HepG2 (cell line): ENCODE measurements around the gene SEPTIN12. TPM values are rescaled to one million over a fixed set of nuclear protein-coding genes. Genes with fewer than 3 reads are reported as not detected.
A peak's percentile ranks its signal among the peaks of the same experiment; 100 is the strongest.

Experiments
- CREB1 ChIP-seq, 2 experiments: fragments of 450-650 bp in 1 of 2; IDR thresholded peaks; 2 replicates each; pipeline ENCODE4 v1.6.1; 2016 to 2017; ENCODE audit warnings: control low read depth in 1 of 2, mild to moderate bottlenecking in 1 of 2, missing compliant biosample characterization in 1 of 2, missing genetic modification characterization in 1 of 2
- E2F5 ChIP-seq: sonication (generic); formaldehyde crosslinking; conservative IDR thresholded peaks from 2 replicates; pipeline ENCODE4 v1.4.0; 2020; ENCODE audit warnings: missing genetic modification reagents
- EP300 ChIP-seq, 3 experiments: sonication (generic) in 1 of 3; formaldehyde crosslinking in 1 of 3; IDR thresholded peaks; 2 replicates each; pipeline versions ENCODE4 v1.5.1 to v1.6.1; 2011 to 2020; ENCODE audit warnings: low read depth in 2 of 3, low read length in 2 of 3, borderline replicate concordance in 1 of 3, improper control_type of control experiment in 1 of 3, mild to moderate bottlenecking in 1 of 3, missing genetic modification reagents in 1 of 3, moderate library complexity in 1 of 3
- FOXP4 ChIP-seq: sonication (generic); formaldehyde crosslinking; IDR thresholded peaks from 2 replicates; pipeline ENCODE4 v1.4.0; 2020; ENCODE audit warnings: missing genetic modification reagents
- JUNB ChIP-seq: sonication (generic); formaldehyde crosslinking; IDR thresholded peaks from 2 replicates; pipeline ENCODE4 v1.8.0; 2022; ENCODE audit warnings: missing genetic modification reagents, mild to moderate bottlenecking, borderline replicate concordance
- MTA1 ChIP-seq: sonication (generic); formaldehyde crosslinking; IDR thresholded peaks from 2 replicates; pipeline ENCODE4 v1.4.0; 2020; ENCODE audit warnings: missing genetic modification reagents, mild to moderate bottlenecking, borderline replicate concordance
- POLR2G ChIP-seq: fragments of 200-400 bp; formaldehyde crosslinking; IDR thresholded peaks from 2 replicates; pipeline ENCODE4 v1.6.1; 2018; ENCODE audit warnings: mild to moderate bottlenecking, low read depth, low read length, moderate library complexity
- RORA ChIP-seq: sonication (generic); formaldehyde crosslinking; IDR thresholded peaks from 2 replicates; pipeline ENCODE4 v1.5.0; 2020; ENCODE audit warnings: mild to moderate bottlenecking, missing genetic modification reagents, moderate library complexity
- SATB2 ChIP-seq: sonication (generic); formaldehyde crosslinking; IDR thresholded peaks from 2 replicates; pipeline ENCODE4 v1.5.0; 2020; ENCODE audit warnings: missing genetic modification reagents
- SIN3A ChIP-seq: IDR thresholded peaks from 2 replicates; pipeline ENCODE4 v1.6.1; 2011; ENCODE audit warnings: low read depth, mild to moderate bottlenecking, control low read depth, low read length, borderline replicate concordance
- TAF15 ChIP-seq: fragments of 200-400 bp; formaldehyde crosslinking; IDR thresholded peaks from one replicate; pipeline ENCODE4 v1.6.1; 2018; ENCODE audit warnings: mild to moderate bottlenecking, low read depth, low read length; ENCODE audit not compliant: poor library complexity, severe bottlenecking
- ZFP37 ChIP-seq: sonication (generic); formaldehyde crosslinking; IDR thresholded peaks from 2 replicates; pipeline ENCODE4 v1.4.0; 2020; ENCODE audit warnings: missing genetic modification reagents, borderline replicate concordance
- ZFP91 ChIP-seq: sonication (generic); formaldehyde crosslinking; IDR thresholded peaks from 2 replicates; pipeline ENCODE4 v1.9.0; 2022; ENCODE audit warnings: missing genetic modification reagents, mild to moderate bottlenecking, borderline replicate concordance
- ZNF124 ChIP-seq: sonication (generic); formaldehyde crosslinking; IDR thresholded peaks from 2 replicates; pipeline ENCODE4 v1.4.0; 2020; ENCODE audit warnings: missing genetic modification reagents
- ZNF234 ChIP-seq: sonication (generic); formaldehyde crosslinking; conservative IDR thresholded peaks from 2 replicates; pipeline ENCODE4 v1.5.1; 2020; ENCODE audit warnings: mild to moderate bottlenecking, missing genetic modification reagents
- ZNF3 ChIP-seq: IDR thresholded peaks from 2 replicates; pipeline ENCODE4 v1.7.0; 2017; ENCODE audit warnings: inconsistent platforms
- ZNF576 ChIP-seq: sonication (generic); formaldehyde crosslinking; IDR thresholded peaks from 2 replicates; pipeline ENCODE4 v1.4.0; 2020; ENCODE audit warnings: mild to moderate bottlenecking, missing genetic modification reagents
- ZNF652 ChIP-seq: IDR thresholded peaks from 2 replicates; pipeline ENCODE4 v1.6.1; 2016; ENCODE audit warnings: low read depth, borderline replicate concordance
- ZNF746 ChIP-seq: sonication (generic); formaldehyde crosslinking; IDR thresholded peaks from 2 replicates; pipeline ENCODE4 v1.8.0; 2022; ENCODE audit warnings: mild to moderate bottlenecking, missing genetic modification reagents
- ZNF773 ChIP-seq: sonication (generic); formaldehyde crosslinking; IDR thresholded peaks from 2 replicates; pipeline ENCODE4 v1.4.0; 2020; ENCODE audit warnings: missing genetic modification reagents, borderline replicate concordance
- polyA plus RNA-seq, 8 experiments: library from polyadenylated mRNA; depleted of rRNA in 3 of 8; stranded (reverse) in 7 of 8; unstranded in 1 of 8; fragments of >200 nt; fragmentation: Illumina TruSeq in 4 of 8; extraction: Trizol in 4 of 8; gene quantifications; 2 replicates each; pipeline versions ENCODE4 v1.2.1 to v1.2.3, GENCODE V29; 2011 to 2016; ENCODE audit warnings: low read depth in 4 of 8, missing spikeins in 1 of 8, mixed read lengths in 1 of 8; ENCODE audit not compliant: insufficient read depth in 1 of 8
- total RNA-seq, 5 experiments: library from RNA; depleted of rRNA; stranded (reverse); fragments of >200 nt; fragmentation: Illumina TruSeq; extraction: Trizol; gene quantifications; 2 replicates each; pipeline ENCODE4 v1.2.3, GENCODE V29; 2016; ENCODE audit warnings: low read depth in 1 of 5
- TF ChIP-seq, protein P1 (sequence below): sonication (generic); formaldehyde crosslinking; IDR thresholded peaks from 2 replicates; pipeline ENCODE4 v1.5.1; 2020; ENCODE audit warnings: mild to moderate bottlenecking, missing genetic modification reagents, borderline replicate concordance

Gene SEPTIN12
- total and polyA plus RNA-seq, 2 of the 13 experiments (the other 11 are each of a cell fraction or from before 2014, with no cell fraction given), result 0.22 TPM; not detected in 1

- peak; percentile 71; the same call in 1 of the 2 replicates for TF ChIP-seq ZFP91 (CRISPR knock-in tag)
- TF ChIP-seq JUNB (CRISPR knock-in tag), result no peak
- TF ChIP-seq ZNF234, result 0 out of 2 replicates have a peak, but pooled peaks have one; percentile 61
- TF ChIP-seq EP300 (IDR thresholded peaks at IDR 0.05; ENCODE audit: low read depth in 2 of 2, low read length in 2 of 2), result 0 out of 4 replicates have a peak, but pooled peaks of 1 of the 2 experiments have one; percentile 18
- TF ChIP-seq EP300 (CRISPR knock-in tag; IDR thresholded peaks at IDR 0.05; ENCODE audit: borderline replicate concordance), result no peak
- TF ChIP-seq ZNF746 (CRISPR knock-in tag), result no peak
- TF ChIP-seq, protein P1, sequence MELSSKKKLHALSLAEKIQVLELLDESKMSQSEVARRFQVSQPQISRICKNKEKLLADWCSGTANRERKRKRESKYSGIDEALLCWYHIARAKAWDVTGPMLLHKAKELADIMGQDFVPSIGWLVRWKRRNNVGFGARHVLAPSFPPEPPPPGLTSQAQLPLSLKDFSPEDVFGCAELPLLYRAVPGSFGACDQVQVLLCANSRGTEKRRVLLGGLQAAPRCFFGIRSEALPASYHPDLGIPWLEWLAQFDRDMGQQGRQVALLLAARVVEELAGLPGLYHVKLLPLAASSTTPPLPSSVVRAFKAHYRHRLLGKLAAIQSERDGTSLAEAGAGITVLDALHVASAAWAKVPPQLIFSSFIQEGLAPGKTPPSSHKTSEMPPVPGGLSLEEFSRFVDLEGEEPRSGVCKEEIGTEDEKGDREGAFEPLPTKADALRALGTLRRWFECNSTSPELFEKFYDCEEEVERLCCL (CRISPR knock-in tag), result no peak
- TF ChIP-seq POLR2G, result peak; percentile 88
- no peak for TF ChIP-seq SATB2 (CRISPR knock-in tag)
- TF ChIP-seq ZNF124 (CRISPR knock-in tag), result peak; percentile 46; the same call in 1 of the 2 replicates
- no peak for TF ChIP-seq TAF15
- TF ChIP-seq ZNF3 (CRISPR knock-in tag), result 0 out of 2 replicates have a peak, but pooled peaks have one; percentile 26
- no peak for TF ChIP-seq RORA
- peak; percentile 61; the same call in 1 of the 2 replicates for TF ChIP-seq E2F5 (CRISPR knock-in tag)
- TF ChIP-seq ZNF773 (CRISPR knock-in tag), result no peak
- TF ChIP-seq SIN3A, result peak; percentile 67; the same call in 1 of the 2 replicates
- TF ChIP-seq ZNF576, result no peak
- no peak for TF ChIP-seq CREB1 (IDR thresholded peaks at IDR 0.05)
- TF ChIP-seq CREB1 (CRISPR knock-in tag; IDR thresholded peaks at IDR 0.05), result peak; percentile 59
- TF ChIP-seq ZFP37 (CRISPR knock-in tag), result peak; percentile 64; the same call in 1 of the 2 replicates
- peak; percentile 60 for TF ChIP-seq FOXP4 (CRISPR knock-in tag)
- no peak for TF ChIP-seq MTA1 (CRISPR knock-in tag)
- TF ChIP-seq ZNF652 (CRISPR knock-in tag), result peak; percentile 69; the same call in 1 of the 2 replicates
Observed at GRCh38 chr16:4768549-4769305, 19.4 kb downstream of the SEPTIN12 start (continued).
